AG04449 (cell line): Measurements from ENCODE around the gene DDX11.
"Not testable (repeated sequence)": the region's sequence is repeated elsewhere in the genome, so short reads cannot be mapped to it uniquely, and the experiment has no call there.

Source experiments
- CTCF ChIA-PET: fragments of 350-600 bp; formaldehyde crosslinking; extraction: SDS; loops from one replicate; lab custom pipeline; 2021; ENCODE audit warnings: antibody characterized with exemption; lab: Yijun Ruan, JAX
- POLR2A ChIA-PET: fragments of 400-600, 350-600 bp; formaldehyde crosslinking; extraction: SDS; loops from one replicate; lab custom pipeline; 2020; ENCODE audit warnings: antibody characterized with exemption, inconsistent platforms; lab: Yijun Ruan, JAX
- DNase-seq: peaks from one replicate; pipeline ENCODE4 v3.0.0-alpha.2; 2010; ENCODE audit warnings: low read depth, low spot score
- H3K4me3 ChIP-seq: 2 replicates; pipeline ENCODE4 v1.5.1; 2011; ENCODE audit warnings: low read depth, mild to moderate bottlenecking, control low read depth, low read length
- TF ChIP-seq, protein P1 (sequence below): IDR thresholded peaks from one replicate; pipeline ENCODE4 v1.5.1; 2011; ENCODE audit warnings: mild to moderate bottlenecking, moderate library complexity, low read length, control low read depth, inconsistent platforms; ENCODE audit not compliant: insufficient read depth; ENCODE audit errors: missing control alignments

Gene DDX11

DNA sequence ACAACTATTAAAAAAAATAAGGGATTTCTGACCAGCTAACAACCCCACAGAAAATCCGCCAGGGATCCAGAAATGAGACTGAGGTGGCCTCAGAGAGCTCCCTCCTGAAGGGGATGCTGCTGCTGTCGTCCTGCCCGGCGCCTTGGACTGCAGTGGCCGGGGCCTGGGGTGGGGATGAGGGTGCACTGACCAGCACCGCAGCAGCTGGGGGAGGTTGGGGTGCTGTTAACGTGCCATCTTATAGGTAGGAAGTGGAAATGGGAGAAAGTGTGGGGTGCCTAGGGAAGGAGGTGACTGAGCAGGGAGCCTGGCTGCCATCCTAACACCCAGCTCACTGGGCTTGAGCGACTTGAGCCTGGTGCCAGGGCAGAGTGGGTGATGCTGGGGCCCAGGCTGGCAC, 32.0 kb downstream of the DDX11 start:
- no peak overlapping the region for H3K4me3 ChIP-seq
- ChIA-PET POLR2A (no interaction called here), CTCF (no interaction called here)
- DNase-seq, result no peak
- TF ChIP-seq, protein P1, sequence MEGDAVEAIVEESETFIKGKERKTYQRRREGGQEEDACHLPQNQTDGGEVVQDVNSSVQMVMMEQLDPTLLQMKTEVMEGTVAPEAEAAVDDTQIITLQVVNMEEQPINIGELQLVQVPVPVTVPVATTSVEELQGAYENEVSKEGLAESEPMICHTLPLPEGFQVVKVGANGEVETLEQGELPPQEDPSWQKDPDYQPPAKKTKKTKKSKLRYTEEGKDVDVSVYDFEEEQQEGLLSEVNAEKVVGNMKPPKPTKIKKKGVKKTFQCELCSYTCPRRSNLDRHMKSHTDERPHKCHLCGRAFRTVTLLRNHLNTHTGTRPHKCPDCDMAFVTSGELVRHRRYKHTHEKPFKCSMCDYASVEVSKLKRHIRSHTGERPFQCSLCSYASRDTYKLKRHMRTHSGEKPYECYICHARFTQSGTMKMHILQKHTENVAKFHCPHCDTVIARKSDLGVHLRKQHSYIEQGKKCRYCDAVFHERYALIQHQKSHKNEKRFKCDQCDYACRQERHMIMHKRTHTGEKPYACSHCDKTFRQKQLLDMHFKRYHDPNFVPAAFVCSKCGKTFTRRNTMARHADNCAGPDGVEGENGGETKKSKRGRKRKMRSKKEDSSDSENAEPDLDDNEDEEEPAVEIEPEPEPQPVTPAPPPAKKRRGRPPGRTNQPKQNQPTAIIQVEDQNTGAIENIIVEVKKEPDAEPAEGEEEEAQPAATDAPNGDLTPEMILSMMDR, result no peak

DNA sequence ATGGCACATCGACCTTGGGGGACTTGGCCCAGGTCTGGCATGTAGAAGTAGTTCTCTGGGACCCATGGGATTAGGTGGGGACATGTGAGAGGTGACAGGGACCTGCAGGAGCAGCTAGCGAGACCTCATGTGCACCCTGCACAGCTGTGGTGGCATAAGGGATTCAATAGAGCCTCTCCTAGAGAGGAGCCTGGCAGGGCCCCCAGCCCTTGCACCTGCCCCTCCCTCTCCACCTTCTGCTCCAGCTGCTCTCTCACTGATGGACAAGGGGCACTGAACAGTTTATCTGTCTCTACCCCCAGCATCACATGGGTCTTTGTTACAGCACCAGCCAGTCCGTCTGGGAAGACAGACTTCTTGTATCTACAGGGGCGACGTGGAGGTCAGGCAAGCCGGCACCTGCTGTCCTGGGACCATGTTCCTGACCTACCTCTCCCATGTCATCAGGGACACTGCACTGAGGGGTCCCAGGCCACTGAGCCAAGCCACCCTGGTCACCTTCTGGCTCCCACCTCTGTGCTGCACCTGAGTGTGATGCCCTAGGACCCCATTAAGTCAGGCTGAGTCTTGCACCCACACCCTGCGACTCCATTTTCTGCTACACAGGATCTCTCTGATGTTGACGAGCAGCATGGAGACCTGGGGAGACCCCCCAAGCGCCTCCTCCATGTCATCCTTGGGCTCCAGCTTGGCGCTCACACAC, 32.6 kb downstream of the DDX11 start:
- ChIA-PET CTCF (no interaction called here), POLR2A (interaction anchor here (0.6 kb wide), 1 partner anchor 15 kb away, joined by 3 read pairs; no protein-coding TSS in a partner anchor)
- no peak for DNase-seq
- no peak overlapping the region for H3K4me3 ChIP-seq
- TF ChIP-seq, protein P1, result no peak

DNA sequence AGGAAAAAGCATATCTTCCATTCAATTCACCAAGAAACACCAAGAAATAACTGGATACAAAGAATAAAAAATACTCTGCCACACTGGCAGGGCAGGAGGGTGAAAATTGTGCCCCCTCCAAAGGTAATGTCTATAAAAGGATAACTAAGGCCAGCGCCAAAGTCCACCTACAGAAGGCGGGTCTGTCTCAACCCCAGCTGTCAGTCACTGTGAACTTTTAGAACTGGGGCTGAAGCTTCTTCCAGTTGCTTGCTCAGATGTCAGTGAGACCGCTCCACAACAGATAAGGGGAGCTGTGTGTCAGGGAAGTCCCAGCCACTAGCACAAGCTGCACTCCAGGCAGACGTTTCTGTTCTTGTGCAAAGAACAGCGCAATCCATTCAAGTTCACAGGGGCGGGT, 36.1 kb downstream of the DDX11 start:
- POLR2A ChIA-PET, DNase-seq, CTCF ChIA-PET, H3K4me3 ChIP-seq: not testable (repeated sequence)

DNA sequence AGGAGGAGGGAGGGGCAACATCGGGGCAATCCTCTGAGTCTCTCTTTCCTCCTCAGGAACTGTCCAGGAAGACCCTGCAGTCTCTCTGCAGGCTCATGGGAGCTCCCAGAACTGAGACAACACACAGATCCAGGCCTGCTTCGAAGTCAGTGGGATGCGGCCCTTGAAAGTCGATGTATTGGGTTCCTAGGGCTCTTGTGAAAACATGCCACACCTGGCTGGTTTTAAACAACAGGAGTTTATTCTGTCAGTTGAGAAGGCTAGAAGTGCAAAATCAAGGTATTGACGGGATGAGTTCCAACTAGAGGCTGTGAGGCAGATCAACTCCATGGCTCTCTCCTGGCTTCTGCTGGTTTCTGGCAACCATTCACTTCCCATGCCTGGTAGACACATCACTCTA, 36.6 kb downstream of the DDX11 start:
- DNase-seq, H3K4me3 ChIP-seq, CTCF ChIA-PET, POLR2A ChIA-PET: not testable (repeated sequence)

DNA sequence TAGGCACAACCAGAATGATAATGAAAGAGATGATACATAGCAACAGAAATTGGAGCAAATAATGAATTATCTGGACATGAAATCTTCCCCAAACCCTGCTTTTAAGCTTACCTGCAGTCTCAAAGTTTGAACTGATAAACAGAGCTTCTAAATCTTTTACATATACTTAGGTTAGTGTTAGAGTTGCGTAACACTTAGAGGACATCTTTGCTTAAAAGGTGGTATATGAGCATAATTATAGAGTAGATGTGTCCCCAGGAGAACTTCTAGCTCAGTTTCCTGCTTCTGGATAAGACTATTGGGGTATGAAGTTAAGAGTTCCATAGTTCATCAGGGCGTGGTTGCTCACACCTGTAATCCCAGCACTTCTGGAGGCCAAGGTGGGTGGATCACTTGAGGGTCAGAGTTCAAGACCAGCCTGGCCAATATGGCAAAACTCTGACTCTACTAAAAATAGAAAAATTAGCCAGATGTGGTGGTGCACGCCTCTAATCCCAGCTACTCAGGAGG, 41.5 kb downstream of the DDX11 start:
- CTCF ChIA-PET, POLR2A ChIA-PET, H3K4me3 ChIP-seq, DNase-seq: not testable (repeated sequence)

DNA sequence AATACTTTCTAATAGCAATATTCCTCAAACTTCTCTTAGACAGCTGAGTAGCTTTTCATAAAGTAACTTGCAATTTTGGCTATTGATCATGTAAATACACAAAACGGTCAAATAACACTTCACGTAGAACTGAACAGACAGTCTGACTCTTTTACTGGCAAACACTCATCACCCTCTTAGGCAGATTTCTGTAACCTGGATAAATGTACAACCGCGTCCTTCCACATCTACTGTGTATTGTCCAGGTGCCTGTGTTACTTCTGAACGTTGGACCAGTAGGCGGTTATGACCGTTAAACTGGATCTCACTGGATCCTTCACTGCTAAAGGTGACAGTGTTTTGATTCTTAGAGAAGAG, 43.2 kb downstream of the DDX11 start:
- H3K4me3 ChIP-seq, POLR2A ChIA-PET, DNase-seq: not testable (repeated sequence)
- CTCF ChIA-PET, result interaction anchor here (1.6 kb wide), 1 partner anchor 268 kb away, joined by 4 read pairs; no protein-coding TSS in a partner anchor

DNA sequence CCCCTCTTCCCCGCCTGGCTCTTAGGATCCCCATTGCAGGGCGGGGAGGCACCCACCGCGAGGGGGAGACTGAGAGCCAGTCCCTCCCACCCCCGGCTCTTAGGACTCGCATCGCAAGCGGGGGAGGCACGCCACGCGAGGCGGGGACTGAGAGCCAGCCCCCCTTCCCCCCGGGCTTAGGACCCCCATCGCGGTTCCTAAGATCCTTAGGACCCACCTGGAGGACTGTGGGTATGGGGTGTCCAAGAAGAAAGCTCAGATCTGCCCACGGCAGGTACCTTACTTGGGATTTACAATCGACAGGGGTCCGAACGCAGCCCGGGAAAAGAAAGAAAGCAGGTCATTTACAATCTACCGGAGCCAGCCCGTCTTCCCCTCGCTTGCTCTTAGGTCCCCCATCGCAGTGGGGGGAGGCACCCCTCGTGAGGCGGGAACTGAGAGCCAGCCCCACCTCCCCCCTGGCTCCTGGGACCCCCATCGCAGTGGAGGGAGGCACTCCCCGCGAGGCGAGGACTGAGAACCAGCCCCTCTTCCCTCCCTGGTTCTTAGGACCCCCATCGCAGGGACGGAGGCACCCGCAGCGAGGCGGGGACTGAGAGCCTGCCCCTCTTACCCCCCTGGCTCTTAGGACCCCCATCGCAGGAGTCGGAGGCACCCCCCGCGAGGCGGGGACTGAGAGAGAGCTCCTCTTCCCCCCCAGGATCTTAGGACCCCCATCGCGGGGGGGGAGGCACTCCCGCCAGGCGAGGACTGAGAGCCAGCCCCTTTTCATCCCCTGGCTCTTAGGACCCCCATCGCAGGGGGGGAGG, 43.7 kb downstream of the DDX11 start:
- ChIA-PET CTCF (interaction anchor here (1.6 kb wide), 1 partner anchor 269 kb away, joined by 4 read pairs; no protein-coding TSS in a partner anchor), POLR2A (no interaction called here)
- TF ChIP-seq, protein P1, result peak; percentile 51
- no peak for DNase-seq
- peak overlapping the region; percentile 44 for H3K4me3 ChIP-seq

DNA sequence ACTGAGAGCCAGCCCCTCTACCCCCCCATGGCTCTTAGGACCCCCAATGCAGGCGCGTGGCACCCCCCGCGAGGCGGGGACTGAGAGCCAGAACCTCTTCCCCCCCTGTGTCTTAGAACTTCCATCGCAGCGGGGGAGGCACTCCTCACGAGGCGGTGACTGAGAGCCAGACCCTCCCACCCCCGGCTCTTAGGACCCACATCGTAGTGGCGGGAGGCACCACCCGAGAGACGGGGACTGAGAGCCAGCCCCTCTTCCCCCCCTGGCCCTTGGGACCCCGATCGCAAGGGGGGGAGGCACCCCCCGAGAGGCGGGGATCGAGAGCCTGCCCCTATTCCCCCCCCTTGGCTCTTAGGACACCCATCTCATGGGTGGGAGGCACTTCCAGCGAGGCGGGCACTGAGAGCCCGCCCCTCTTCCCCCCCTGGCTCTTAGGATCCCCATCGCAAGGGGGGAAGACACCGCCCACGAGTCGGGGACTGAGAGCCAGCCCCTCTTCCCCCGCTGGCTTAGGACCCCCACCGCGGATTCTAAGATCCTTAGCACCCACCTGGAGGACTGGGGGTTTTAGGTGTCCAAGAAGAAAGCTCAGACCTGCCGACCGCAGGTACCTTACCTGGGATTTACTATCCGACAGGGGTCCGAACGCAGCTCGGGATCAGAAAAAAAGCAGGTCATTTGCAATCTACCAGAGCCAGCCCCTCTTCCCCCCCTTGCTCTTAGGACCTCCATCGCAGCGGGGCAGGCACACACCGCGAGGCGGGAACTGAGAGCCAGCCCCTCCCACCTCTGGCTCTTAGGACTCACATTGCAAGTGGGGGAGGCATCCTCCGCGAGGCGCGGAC, 44.9 kb downstream of the DDX11 start:
- H3K4me3 ChIP-seq, result 0 out of 2 replicates have a peak overlapping the region, but pooled peaks have one; percentile 9
- DNase-seq, result no peak
- TF ChIP-seq, protein P1, result no peak
- CTCF ChIA-PET, result no interaction called here
- POLR2A ChIA-PET, result no interaction called here
